Measurements from ENCODE around the gene NSD1.

DNA sequence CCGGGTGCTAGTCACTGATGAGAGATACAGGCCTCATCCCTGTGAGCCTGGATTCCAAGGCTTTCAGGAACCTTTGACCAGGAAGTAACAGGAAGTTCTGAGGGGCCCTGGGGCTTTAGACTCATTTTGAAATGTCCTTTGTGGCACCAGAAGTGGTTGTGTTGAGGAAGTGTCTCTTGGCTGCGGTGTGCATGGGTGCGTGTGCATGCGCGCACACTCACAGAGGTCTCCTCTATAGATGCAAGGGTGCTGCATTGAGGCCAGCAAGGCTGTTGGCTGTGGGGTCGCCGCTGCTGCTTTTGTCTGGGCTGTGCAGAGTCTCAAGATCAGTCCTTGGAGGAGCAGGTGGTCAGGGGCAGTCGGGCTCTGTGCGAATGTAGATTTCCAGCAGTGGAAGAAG, 162.4 kb downstream of the NSD1 start:
- TF ChIP-seq, protein P1, sequence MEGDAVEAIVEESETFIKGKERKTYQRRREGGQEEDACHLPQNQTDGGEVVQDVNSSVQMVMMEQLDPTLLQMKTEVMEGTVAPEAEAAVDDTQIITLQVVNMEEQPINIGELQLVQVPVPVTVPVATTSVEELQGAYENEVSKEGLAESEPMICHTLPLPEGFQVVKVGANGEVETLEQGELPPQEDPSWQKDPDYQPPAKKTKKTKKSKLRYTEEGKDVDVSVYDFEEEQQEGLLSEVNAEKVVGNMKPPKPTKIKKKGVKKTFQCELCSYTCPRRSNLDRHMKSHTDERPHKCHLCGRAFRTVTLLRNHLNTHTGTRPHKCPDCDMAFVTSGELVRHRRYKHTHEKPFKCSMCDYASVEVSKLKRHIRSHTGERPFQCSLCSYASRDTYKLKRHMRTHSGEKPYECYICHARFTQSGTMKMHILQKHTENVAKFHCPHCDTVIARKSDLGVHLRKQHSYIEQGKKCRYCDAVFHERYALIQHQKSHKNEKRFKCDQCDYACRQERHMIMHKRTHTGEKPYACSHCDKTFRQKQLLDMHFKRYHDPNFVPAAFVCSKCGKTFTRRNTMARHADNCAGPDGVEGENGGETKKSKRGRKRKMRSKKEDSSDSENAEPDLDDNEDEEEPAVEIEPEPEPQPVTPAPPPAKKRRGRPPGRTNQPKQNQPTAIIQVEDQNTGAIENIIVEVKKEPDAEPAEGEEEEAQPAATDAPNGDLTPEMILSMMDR (IDR thresholded peaks at IDR 0.05), result no peak
- no peak for TF ChIP-seq POLR2A (IDR thresholded peaks at IDR 0.05)
